ENCODE results near the gene EVA1B.

DNA sequence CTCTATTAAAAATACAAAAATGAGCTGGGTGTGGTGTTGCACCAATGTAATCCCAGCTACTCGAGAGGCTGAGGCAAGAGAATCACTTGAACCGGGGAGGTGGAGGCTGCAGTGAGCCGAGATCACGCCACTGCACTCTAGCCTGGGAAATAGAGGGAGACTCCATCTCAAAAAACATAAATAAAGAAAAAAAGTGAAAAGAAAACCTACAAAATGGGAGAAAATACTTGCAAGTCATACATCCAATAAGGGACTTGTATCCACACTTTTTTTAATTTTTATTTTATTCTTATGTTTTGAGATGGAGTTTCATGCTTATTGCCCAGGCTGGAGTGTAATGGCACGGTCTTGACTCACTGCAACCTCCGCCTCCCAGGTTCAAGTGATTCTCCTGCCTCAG lies 46.8 kb downstream of the EVA1B start:
- TF ChIP-seq, protein P1, sequence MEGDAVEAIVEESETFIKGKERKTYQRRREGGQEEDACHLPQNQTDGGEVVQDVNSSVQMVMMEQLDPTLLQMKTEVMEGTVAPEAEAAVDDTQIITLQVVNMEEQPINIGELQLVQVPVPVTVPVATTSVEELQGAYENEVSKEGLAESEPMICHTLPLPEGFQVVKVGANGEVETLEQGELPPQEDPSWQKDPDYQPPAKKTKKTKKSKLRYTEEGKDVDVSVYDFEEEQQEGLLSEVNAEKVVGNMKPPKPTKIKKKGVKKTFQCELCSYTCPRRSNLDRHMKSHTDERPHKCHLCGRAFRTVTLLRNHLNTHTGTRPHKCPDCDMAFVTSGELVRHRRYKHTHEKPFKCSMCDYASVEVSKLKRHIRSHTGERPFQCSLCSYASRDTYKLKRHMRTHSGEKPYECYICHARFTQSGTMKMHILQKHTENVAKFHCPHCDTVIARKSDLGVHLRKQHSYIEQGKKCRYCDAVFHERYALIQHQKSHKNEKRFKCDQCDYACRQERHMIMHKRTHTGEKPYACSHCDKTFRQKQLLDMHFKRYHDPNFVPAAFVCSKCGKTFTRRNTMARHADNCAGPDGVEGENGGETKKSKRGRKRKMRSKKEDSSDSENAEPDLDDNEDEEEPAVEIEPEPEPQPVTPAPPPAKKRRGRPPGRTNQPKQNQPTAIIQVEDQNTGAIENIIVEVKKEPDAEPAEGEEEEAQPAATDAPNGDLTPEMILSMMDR (IDR thresholded peaks at IDR 0.05): no peak
- no peak for TF ChIP-seq EZH2 (IDR thresholded peaks at IDR 0.05)
